WERI-Rb-1 (cell line): ENCODE measurements around the gene DUOX1.

Source experiments
- DNase-seq: peaks from one replicate; pipeline ENCODE4 v3.0.0-alpha.2; 2020
- H3K27ac ChIP-seq: fragments of 250-450 bp; sonication (Bioruptor Pico); 2 replicates; pipeline ENCODE4 v1.5.1; 2020; ENCODE audit warnings: mild to moderate bottlenecking, moderate library complexity
- H3K27me3 ChIP-seq: fragments of 250-450 bp; sonication (Bioruptor Pico); 2 replicates; pipeline ENCODE4 v1.5.1; 2021; ENCODE audit warnings: mild to moderate bottlenecking, low read depth, moderate library complexity; ENCODE audit not compliant: insufficient read depth, severe bottlenecking
- H3K36me3 ChIP-seq: fragments of 250-450 bp; sonication (Bioruptor Pico); 2 replicates; pipeline ENCODE4 v1.5.1; 2020; ENCODE audit warnings: mild to moderate bottlenecking, moderate library complexity
- H3K4me3 ChIP-seq: 2 replicates; pipeline ENCODE4 v1.5.1; 2011; ENCODE audit warnings: low read depth, mild to moderate bottlenecking, control low read depth, low read length
- H3K9me3 ChIP-seq: fragments of 250-450 bp; sonication (Bioruptor Pico); 2 replicates; pipeline ENCODE4 v1.5.1; 2021; ENCODE audit warnings: mild to moderate bottlenecking, moderate library complexity; ENCODE audit not compliant: severe bottlenecking
- TF ChIP-seq, protein P1 (sequence below): IDR thresholded peaks from 2 replicates; pipeline ENCODE4 v1.5.1; 2011; ENCODE audit warnings: low read depth, mild to moderate bottlenecking, control low read depth, inconsistent platforms, low read length

The DUOX1 gene

DNA sequence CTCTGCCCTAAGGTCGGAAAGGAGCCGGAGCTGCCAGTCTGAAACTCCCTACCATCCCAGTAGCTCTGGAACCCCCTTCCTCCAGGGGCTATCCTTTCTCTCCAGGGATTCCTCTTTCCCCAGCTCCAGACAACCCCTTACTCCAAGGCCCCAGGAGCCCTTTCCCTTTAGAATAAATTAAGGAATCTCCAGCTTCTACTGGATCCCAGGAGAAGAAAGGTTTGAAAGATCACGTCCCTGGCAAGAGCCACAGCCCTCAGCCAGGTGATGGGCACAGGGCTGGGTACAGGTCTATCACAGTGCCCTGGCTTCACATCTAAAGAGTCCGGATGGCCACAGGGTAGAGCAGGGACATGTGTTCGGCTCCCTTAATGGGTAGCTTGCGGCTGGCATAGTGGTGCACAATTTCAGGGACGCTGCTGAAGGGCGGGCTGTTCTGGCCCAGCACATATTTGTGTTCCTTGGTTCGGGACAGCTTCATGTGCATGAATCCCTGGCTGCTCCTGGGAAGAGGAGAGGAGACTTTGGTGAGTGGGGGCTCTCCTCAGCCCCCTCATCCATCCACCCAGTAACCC lies 37.9 kb downstream of the DUOX1 start:
- Histone ChIP-seq H3K27ac (peak overlapping the region; percentile 96), H3K36me3 (peaks cover 33% of the 10 kb centered on the region), H3K9me3 (no peaks in the 10 kb centered on the region), H3K4me3 (no peak overlapping the region), H3K27me3 (no peaks in the 10 kb centered on the region)
- TF ChIP-seq, protein P1, sequence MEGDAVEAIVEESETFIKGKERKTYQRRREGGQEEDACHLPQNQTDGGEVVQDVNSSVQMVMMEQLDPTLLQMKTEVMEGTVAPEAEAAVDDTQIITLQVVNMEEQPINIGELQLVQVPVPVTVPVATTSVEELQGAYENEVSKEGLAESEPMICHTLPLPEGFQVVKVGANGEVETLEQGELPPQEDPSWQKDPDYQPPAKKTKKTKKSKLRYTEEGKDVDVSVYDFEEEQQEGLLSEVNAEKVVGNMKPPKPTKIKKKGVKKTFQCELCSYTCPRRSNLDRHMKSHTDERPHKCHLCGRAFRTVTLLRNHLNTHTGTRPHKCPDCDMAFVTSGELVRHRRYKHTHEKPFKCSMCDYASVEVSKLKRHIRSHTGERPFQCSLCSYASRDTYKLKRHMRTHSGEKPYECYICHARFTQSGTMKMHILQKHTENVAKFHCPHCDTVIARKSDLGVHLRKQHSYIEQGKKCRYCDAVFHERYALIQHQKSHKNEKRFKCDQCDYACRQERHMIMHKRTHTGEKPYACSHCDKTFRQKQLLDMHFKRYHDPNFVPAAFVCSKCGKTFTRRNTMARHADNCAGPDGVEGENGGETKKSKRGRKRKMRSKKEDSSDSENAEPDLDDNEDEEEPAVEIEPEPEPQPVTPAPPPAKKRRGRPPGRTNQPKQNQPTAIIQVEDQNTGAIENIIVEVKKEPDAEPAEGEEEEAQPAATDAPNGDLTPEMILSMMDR = no peak
- no peak for DNase-seq

DNA sequence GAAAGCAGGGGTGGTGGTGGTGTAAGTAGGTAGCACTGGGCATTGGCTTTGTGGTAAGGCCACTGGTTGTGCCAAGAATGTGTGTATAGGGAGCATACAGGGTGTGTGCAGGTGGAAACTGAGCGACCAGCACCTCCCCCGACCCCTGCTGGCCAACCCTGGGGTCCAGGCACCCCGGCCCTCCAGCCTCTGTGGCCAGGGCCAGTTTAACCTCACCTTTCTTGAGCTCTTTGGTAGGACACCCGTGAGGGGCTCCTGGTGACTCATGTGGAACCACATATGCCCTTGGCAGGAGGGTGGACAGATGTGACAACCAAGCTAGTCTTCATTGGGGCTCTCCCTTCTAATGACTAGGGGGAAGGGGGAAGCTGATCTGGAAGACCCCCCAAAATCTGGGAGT lies 38.5 kb downstream of the DUOX1 start:
- TF ChIP-seq, protein P1 = no peak
- Histone ChIP-seq H3K27me3 (no peaks in the 10 kb centered on the region), H3K4me3 (no peak overlapping the region), H3K27ac (peak overlapping the region; percentile 96), H3K9me3 (no peaks in the 10 kb centered on the region), H3K36me3 (peaks cover 38% of the 10 kb centered on the region)
- DNase-seq = no peak

DNA sequence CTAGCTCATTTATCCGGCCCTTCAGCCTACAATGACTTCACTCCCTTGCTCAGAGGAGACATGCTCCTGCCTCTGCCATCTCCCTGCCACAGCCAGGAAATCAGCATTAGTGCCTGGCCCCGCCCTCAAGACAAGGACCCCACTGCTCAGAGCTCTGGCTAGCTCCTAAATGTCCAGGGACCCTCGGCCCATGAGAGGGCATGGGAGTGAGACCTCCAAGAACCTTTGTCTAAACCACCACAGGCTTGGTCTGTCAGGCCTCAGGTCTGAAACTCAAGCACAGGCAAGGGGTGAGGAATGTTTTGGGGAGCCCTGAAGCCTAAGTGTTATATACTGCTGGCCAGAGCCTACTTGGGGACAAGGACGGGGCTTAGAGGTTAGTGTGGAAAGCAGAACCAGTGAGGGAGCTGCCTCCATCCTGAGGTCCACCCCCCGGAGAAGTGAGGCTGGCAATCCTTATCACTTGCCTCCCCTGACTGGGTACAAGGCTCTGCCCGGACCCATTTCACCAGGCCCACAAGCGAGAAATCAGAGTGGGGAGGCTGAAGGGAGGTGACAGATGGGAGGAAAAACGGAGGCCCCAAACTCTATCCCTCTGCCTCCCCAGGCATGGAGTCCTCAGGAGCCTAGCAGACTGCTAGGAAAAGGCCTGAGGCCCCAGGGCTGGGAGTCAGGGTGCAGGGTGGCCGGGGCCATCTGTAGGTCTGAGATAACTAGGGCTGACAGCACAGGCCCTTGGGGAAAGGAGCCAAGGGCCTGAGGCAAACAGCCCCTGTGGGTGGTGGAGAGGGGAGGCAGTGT lies 39.2 kb downstream of the DUOX1 start:
- H3K27me3 ChIP-seq = no peaks in the 10 kb centered on the region
- peaks cover 45% of the 10 kb centered on the region for H3K36me3 ChIP-seq
- TF ChIP-seq, protein P1 = no peak
- no peaks in the 10 kb centered on the region for H3K9me3 ChIP-seq
- peak overlapping the region; percentile 96 for H3K27ac ChIP-seq
- no peak overlapping the region for H3K4me3 ChIP-seq
- peak; percentile 65 for DNase-seq

DNA sequence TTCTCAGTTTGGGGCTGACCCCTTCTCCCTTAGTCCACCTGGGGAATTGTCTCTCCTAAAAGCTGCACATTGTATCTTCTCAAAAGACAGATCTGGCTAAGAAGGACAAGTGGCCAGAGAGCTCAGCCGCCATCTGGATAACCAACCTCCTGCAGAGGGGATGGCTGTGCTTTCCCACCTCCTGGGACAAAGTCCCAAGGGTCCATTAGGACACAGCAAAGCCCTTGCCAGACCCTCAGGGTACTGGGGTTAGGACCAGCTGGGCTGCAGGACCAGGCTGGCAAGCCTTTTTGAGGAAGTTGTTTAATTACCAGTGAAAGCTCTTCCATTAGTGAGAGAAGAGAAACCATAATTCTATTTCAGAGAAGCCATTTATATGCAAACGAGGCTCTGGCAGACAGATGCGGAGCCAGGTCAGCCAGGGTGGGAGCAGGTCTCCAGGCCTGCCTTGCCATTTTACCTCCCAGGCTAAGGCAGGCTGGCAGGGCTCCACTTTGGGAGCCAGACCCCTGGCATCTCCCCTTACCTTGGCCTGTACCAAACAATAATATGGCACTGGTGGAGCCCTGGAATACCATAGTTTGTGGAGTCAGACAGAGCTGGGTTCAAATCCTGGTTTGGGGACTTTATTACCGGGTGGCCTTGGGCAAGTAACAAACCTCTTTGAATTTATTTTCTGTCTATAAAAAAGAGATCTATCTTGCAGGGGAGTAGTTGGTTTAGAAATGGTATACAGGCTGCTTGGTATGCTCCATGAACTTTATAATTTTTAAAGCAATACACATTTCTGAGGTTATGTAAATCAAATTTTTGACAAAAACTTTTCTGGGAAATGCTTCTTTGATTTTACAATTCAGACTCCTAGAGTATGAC lies 40.0 kb downstream of the DUOX1 start:
- Histone ChIP-seq H3K36me3 (peaks cover 54% of the 10 kb centered on the region), H3K27ac (peak overlapping the region; percentile 96), H3K4me3 (no peak overlapping the region), H3K27me3 (no peaks in the 10 kb centered on the region), H3K9me3 (no peaks in the 10 kb centered on the region)
- peak; percentile 70 for DNase-seq
- TF ChIP-seq, protein P1 = no peak

GRCh38 chr15:45171912-45172311 lies 42.1 kb downstream of the DUOX1 start:
- Histone ChIP-seq H3K27ac (no peak overlapping the region; the same call in 1 of the 2 replicates), H3K27me3 (no peaks in the 10 kb centered on the region), H3K4me3 (no peak overlapping the region), H3K36me3 (peaks cover 73% of the 10 kb centered on the region), H3K9me3 (no peaks in the 10 kb centered on the region)
- TF ChIP-seq, protein P1 = no peak
- no peak for DNase-seq
